SIG-M5 (cell line): ENCODE results near the gene CDT1.
"Not testable (repeated sequence)": the region's sequence is repeated elsewhere in the genome, so short reads cannot be mapped to it uniquely, and the experiment has no call there.

Source experiments
- DNase-seq: peaks from one replicate; lab custom pipeline; 2025; lab: John Stamatoyannopoulos, UW

The CDT1 gene

GRCh38 chr16:88768071-88768783, 35.4 kb upstream of the CDT1 start:
- no peak for DNase-seq

GRCh38 chr16:88769617-88770460, 33.8 kb upstream of the CDT1 start:
- DNase-seq = no peak

GRCh38 chr16:88770461-88771293, 32.9 kb upstream of the CDT1 start:
- no peak for DNase-seq

GRCh38 chr16:88771294-88771772, 32.3 kb upstream of the CDT1 start:
- no peak for DNase-seq

- not testable (repeated sequence) for DNase-seq
Observed at GRCh38 chr16:88771781-88772180, 31.8 kb upstream of the CDT1 start.

GRCh38 chr16:88772871-88773811, 30.4 kb upstream of the CDT1 start:
- DNase-seq = no peak

- DNase-seq = no peak
Observed at GRCh38 chr16:88773812-88774291, 29.7 kb upstream of the CDT1 start.

- no peak for DNase-seq
Observed at GRCh38 chr16:88774544-88775393, 28.8 kb upstream of the CDT1 start.

- no peak for DNase-seq
Observed at GRCh38 chr16:88775825-88776224, 27.8 kb upstream of the CDT1 start.

GRCh38 chr16:88777471-88778270, 25.9 kb upstream of the CDT1 start:
- DNase-seq = no peak

GRCh38 chr16:88778271-88778525, 25.4 kb upstream of the CDT1 start:
- DNase-seq = no peak

- no peak for DNase-seq
Observed at GRCh38 chr16:88778541-88779065, 25.0 kb upstream of the CDT1 start.

GRCh38 chr16:88779406-88780141, 24.0 kb upstream of the CDT1 start:
- no peak for DNase-seq

GRCh38 chr16:88780142-88781062, 23.2 kb upstream of the CDT1 start:
- no peak for DNase-seq

- no peak for DNase-seq
Observed at GRCh38 chr16:88781140-88782077, 22.2 kb upstream of the CDT1 start.
